HUES48 (cell line): ENCODE results near the gene SVIL.
"Not testable (repeated sequence)": the region's sequence is repeated elsewhere in the genome, so short reads cannot be mapped to it uniquely, and the experiment has no call there.

ENCODE experiments used
- H3K27ac ChIP-seq: one replicate; pipeline ENCODE4 v1.7.0; 2013; ENCODE audit warnings: low read depth, low read length, inconsistent platforms
- H3K27me3 ChIP-seq: 2 replicates; pipeline ENCODE4 v1.6.1; 2013; ENCODE audit warnings: mild to moderate bottlenecking, low read length; ENCODE audit not compliant: control insufficient read depth, insufficient read depth
- H3K36me3 ChIP-seq: 2 replicates; pipeline ENCODE4 v1.6.1; 2013; ENCODE audit warnings: low read length; ENCODE audit not compliant: control insufficient read depth, insufficient read depth
- H3K4me1 ChIP-seq: 2 replicates; pipeline ENCODE4 v1.6.1; 2013; ENCODE audit warnings: mild to moderate bottlenecking, low read length; ENCODE audit not compliant: control insufficient read depth, insufficient read depth
- H3K4me3 ChIP-seq: 2 replicates; pipeline ENCODE4 v1.5.1; 2013; ENCODE audit warnings: mild to moderate bottlenecking, low read depth, low read length
- H3K9ac ChIP-seq: 2 replicates; pipeline ENCODE4 v1.6.1; 2013; ENCODE audit warnings: mild to moderate bottlenecking, low read depth, low read length, moderate library complexity
- H3K9me3 ChIP-seq: 2 replicates; pipeline ENCODE4 v1.6.1; 2013; ENCODE audit warnings: low read length; ENCODE audit not compliant: control insufficient read depth, insufficient read depth

The SVIL gene

GRCh38 chr10:29536691-29537090 is 98.1 kb downstream of the SVIL start:
- not testable (repeated sequence) for H3K36me3 ChIP-seq, H3K27ac ChIP-seq, H3K27me3 ChIP-seq, H3K9me3 ChIP-seq, H3K9ac ChIP-seq, H3K4me3 ChIP-seq
- peaks cover 33% of the 10 kb centered on the region for H3K4me1 ChIP-seq

GRCh38 chr10:29535778-29536453 is 98.9 kb downstream of the SVIL start:
- Histone ChIP-seq H3K27me3 (no peaks in the 10 kb centered on the region), H3K27ac (no peak overlapping the region), H3K36me3 (no peaks in the 10 kb centered on the region), H3K9me3 (no peaks in the 10 kb centered on the region), H3K9ac (no peak overlapping the region), H3K4me3 (no peak overlapping the region), H3K4me1 (peaks cover 32% of the 10 kb centered on the region)

GRCh38 chr10:29535012-29535777 is 99.6 kb downstream of the SVIL start:
- peaks cover 32% of the 10 kb centered on the region for H3K4me1 ChIP-seq
- no peak overlapping the region for H3K4me3 ChIP-seq
- H3K27me3 ChIP-seq, result no peaks in the 10 kb centered on the region
- H3K36me3 ChIP-seq, result no peaks in the 10 kb centered on the region
- H3K27ac ChIP-seq, result peak overlapping the region; percentile 52
- H3K9me3 ChIP-seq, result no peaks in the 10 kb centered on the region
- H3K9ac ChIP-seq, result no peak overlapping the region

- H3K9ac ChIP-seq, result no peak overlapping the region
- H3K9me3 ChIP-seq, result no peaks in the 10 kb centered on the region
- H3K27me3 ChIP-seq, result no peaks in the 10 kb centered on the region
- H3K4me3 ChIP-seq, result no peak overlapping the region
- H3K27ac ChIP-seq, result no peak overlapping the region
- no peaks in the 10 kb centered on the region for H3K36me3 ChIP-seq
- peaks cover 28% of the 10 kb centered on the region for H3K4me1 ChIP-seq
Measured at GRCh38 chr10:29534590-29534989, 100.2 kb downstream of the SVIL start.

- peaks cover 28% of the 10 kb centered on the region for H3K4me1 ChIP-seq
- H3K4me3 ChIP-seq, result no peak overlapping the region
- no peaks in the 10 kb centered on the region for H3K27me3 ChIP-seq
- no peak overlapping the region for H3K9ac ChIP-seq
- H3K9me3 ChIP-seq, result no peaks in the 10 kb centered on the region
- H3K36me3 ChIP-seq, result no peaks in the 10 kb centered on the region
- H3K27ac ChIP-seq, result no peak overlapping the region
Measured at GRCh38 chr10:29533696-29534285, 101.0 kb downstream of the SVIL start.

- H3K27me3 ChIP-seq, result no peaks in the 10 kb centered on the region
- no peak overlapping the region for H3K9ac ChIP-seq
- H3K27ac ChIP-seq, result no peak overlapping the region
- no peaks in the 10 kb centered on the region for H3K9me3 ChIP-seq
- no peaks in the 10 kb centered on the region for H3K36me3 ChIP-seq
- peaks cover 28% of the 10 kb centered on the region for H3K4me1 ChIP-seq
- no peak overlapping the region for H3K4me3 ChIP-seq
Measured at GRCh38 chr10:29533046-29533445, 101.7 kb downstream of the SVIL start.

GRCh38 chr10:29532256-29532878 is 102.4 kb downstream of the SVIL start:
- Histone ChIP-seq H3K27me3 (no peaks in the 10 kb centered on the region), H3K36me3 (no peaks in the 10 kb centered on the region), H3K9me3 (no peaks in the 10 kb centered on the region), H3K27ac (no peak overlapping the region), H3K9ac (no peak overlapping the region), H3K4me1 (peaks cover 28% of the 10 kb centered on the region), H3K4me3 (no peak overlapping the region)

GRCh38 chr10:29530112-29530976 is 104.4 kb downstream of the SVIL start:
- H3K4me3 ChIP-seq, result no peak overlapping the region

GRCh38 chr10:29529146-29529545 is 105.6 kb downstream of the SVIL start:
- Histone ChIP-seq H3K4me1 (peaks cover 12% of the 10 kb centered on the region), H3K27me3 (no peaks in the 10 kb centered on the region), H3K9me3 (no peaks in the 10 kb centered on the region), H3K27ac (no peak overlapping the region), H3K36me3 (no peaks in the 10 kb centered on the region), H3K9ac (no peak overlapping the region), H3K4me3 (no peak overlapping the region)

More at GRCh38 chr10:29530112-29530976, 104.4 kb downstream of the SVIL start:
- H3K9me3 ChIP-seq, result no peaks in the 10 kb centered on the region
- no peaks in the 10 kb centered on the region for H3K36me3 ChIP-seq
- H3K9ac ChIP-seq, result no peak overlapping the region
- peaks cover 21% of the 10 kb centered on the region for H3K4me1 ChIP-seq
- H3K27me3 ChIP-seq, result no peaks in the 10 kb centered on the region
- no peak overlapping the region for H3K27ac ChIP-seq

GRCh38 chr10:29525762-29526161 is 109.0 kb downstream of the SVIL start:
- Histone ChIP-seq H3K27me3 (no peaks in the 10 kb centered on the region), H3K27ac (no peak overlapping the region), H3K4me3 (no peak overlapping the region), H3K4me1 (no peaks in the 10 kb centered on the region), H3K9ac (no peak overlapping the region), H3K9me3 (no peaks in the 10 kb centered on the region), H3K36me3 (peaks cover 20% of the 10 kb centered on the region)
